Non-pigmented ciliary epithelial cell (primary cell): ENCODE results near the gene CCDC93.
"Not testable (repeated sequence)": the region's sequence is repeated elsewhere in the genome, so short reads cannot be mapped to it uniquely, and the experiment has no call there.

Source experiments
- DNase-seq: peaks from one replicate; pipeline ENCODE4 v3.0.0-alpha.2; 2010; ENCODE audit warnings: low read depth

The CCDC93 gene

GRCh38 chr2:117956036-117956796 lies 57.7 kb downstream of the CCDC93 start:
- DNase-seq = no peak

DNA sequence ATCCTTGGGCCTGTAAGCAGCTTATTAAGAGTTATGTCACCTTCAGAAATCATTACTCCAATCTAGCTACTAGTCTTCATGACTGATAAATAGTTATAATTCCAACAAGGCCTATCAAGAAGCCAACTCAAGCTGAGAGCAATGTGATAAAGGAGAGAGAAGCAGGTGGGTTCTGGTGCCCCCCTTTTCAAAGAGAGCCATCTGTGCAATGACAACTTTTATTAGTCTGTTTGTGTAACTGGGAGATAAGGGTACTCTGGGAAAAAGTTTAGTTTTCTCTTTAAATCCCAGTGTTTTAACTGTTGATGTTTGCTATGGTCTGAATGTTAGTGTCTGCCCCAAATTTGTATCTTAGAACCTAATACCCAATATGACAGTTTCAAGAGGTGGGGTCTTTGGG lies 60.6 kb downstream of the CCDC93 start:
- no peak for DNase-seq

- DNase-seq = no peak
Observed at GRCh38 chr2:117952701-117953100, 61.2 kb downstream of the CCDC93 start.

DNA sequence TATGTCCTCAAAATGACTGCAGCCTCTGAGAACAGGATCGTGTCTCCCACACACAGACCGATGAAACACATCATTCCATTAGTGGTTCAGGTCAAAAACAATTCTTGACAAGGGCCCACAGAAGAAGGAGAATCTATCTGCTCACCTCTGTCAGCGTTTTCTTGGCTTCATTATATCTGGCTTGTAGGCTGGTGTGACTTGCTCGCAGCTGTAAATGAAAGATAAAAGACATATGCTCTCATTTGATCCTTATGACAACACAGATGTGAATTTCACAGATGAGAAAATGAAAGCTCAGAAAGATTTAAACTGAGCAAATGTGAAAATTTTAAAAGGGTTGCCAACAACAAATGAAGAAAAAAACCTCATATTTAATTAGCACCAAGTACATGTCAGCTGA lies 61.6 kb downstream of the CCDC93 start:
- DNase-seq = no peak

DNA sequence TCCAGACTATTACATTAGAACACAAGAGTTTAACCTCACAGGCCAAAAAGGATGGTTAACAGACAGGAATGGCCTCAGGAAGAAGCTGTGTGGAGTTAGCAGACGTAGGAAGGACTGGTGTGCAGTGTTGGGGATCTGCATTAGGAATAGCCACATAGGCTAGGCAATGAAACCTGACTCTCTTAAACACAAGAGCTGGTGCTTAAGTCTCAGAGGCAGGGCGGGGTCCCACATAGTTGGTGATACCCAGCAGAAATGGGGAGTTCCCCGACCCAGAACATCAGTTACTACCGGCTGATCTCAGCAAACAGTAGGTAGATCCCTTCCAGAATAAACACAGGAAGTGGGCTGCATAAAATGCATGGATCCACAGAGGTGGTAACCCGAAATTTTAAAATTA lies 64.1 kb downstream of the CCDC93 start:
- DNase-seq = no peak

DNA sequence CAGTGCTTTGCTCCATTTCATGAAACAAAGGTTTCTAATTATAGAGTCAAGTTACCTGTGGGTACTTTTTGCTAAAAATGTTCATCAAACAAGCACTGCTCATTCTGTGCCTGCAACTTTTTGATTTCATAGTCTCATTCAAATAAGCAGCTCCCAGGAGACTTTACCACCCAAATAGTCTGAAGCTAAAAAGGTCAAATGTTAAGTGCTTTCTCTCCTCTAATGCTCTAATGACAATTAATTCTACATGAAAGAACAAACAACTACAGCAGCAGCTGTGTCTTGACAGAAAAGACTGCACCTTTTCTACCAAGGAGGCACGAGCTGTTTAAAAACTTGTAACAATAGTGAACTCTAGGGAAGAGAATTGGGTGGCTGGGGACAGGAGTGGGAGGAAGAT lies 65.3 kb downstream of the CCDC93 start:
- no peak for DNase-seq

DNA sequence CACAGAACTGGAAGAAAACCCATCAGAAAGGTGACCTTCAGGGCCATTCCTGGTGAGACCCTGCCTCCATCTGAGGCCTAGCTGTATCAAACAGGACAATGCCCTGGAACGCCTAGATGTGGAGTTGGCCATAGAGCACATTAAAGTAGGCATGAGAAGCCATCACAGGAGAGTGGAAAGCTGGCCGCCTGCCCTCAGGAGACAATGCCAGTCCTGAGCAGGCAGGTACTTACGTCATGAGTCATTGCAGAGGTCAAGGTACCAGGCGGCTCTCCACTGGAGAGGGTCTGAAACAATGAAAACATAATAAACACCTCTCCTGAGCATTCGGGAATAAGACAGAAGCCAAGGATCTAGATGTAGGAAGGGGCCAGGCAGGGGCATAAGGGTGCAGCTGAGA lies 68.6 kb downstream of the CCDC93 start:
- no peak for DNase-seq

GRCh38 chr2:117944816-117945215 lies 69.1 kb downstream of the CCDC93 start:
- no peak for DNase-seq

DNA sequence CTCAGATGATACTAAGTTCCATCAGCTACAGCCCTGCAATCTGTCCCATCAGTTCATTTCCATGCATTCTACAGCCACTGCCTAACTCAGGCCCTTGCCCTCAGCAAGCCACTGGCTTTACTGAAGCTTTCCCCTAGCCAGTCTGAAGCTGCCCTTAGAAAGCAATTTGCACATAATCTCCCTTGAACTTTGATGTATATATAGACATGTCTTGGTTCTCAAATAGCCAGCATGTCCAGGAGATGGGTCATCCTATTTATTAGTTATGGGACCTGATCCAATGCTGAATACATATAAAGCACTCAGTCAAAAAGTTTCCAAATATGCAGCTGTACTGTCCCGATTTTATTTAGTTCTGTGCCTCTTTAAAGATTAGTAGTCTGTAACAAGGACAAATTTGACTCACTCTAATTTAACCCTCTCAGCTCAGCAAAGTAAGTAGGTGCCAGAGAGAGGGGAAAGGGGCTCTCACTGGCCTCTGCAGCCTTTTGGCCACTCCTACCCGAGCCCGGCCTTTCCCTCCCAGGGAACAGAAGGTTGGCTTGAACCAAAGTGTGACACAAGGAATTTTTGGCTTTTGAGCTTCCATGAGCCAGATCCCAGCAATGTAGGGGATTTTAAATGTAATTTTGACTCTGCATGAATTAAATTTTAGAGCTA lies 70.7 kb downstream of the CCDC93 start:
- no peak for DNase-seq

GRCh38 chr2:117942551-117942950 lies 71.3 kb downstream of the CCDC93 start:
- no peak for DNase-seq

- DNase-seq = no peak
Observed at GRCh38 chr2:117941693-117942092, 72.2 kb downstream of the CCDC93 start.

GRCh38 chr2:117940436-117940835 lies 73.4 kb downstream of the CCDC93 start:
- DNase-seq = no peak

GRCh38 chr2:117938611-117939010 lies 75.3 kb downstream of the CCDC93 start:
- DNase-seq = no peak

DNA sequence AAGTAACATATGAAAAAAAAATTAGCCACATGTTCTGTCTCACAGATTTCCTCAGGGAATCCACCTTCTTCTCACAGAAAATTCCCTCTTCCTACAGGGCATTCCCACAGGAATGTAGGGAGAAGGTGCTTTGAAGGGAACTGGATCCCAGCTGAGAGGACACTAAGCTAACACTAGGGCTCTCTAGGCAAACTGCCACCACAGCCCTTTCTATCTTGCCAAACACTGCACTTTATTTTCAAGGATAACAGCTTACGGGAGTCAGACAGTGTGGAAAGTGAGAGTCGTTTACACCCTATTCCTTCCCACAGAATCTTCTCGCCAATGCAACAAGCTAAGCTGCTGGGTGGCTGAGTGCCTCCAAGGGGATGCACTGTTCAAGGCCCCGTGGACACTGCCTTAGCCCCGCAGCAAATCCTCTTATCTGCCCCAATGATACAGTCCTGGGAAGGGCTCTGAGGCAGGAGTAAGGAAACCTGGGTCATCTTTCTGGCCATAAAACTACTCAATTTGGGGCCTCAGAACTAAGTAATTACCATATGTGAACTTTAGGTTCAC lies 76.9 kb downstream of the CCDC93 start:
- no peak for DNase-seq

GRCh38 chr2:117935954-117936353 lies 77.9 kb downstream of the CCDC93 start:
- DNase-seq = no peak

DNA sequence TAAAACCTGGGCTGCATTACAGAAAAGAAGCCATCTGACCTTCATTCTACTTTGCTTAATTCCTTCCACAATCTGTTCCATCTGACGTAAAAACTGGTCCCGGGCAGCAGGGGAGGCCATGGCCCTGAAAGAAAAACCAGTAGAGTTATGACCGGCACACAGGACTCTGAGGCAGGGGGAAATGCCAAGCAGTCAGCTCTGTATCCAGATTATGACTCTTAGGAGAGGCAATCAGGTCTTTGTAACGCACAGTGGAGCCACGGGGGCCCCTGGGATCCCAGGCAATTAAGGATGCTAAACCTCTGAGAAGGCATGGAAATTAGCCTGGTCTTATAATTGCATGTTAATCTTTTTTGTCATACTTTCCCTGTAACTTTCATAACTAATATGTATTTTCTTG lies 78.4 kb downstream of the CCDC93 start:
- no peak for DNase-seq

DNA sequence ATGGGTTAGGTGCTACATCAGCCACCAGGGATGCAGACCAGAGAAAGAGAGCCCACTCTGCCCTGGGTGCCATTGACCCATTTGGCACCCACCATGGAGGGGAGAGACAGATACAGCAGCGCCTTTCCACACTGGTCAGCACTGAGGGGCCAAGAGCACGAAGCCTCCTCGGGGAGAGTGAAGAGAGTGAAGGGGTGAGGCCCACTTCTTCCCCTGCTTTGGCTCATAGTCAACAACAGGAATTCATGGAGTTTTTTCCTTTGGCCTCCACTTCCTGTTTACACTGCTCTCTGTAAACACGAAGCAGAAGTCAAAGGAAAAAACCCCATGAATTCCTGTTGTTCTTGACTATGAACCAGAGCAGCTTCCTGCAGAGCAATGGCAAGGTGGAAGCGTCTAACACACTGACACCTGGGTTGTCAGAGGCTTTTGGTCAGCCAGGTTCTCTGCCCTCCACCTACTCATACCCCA lies 80.0 kb downstream of the CCDC93 start:
- DNase-seq = no peak

- no peak for DNase-seq
Observed at GRCh38 chr2:117931978-117932377, 81.9 kb downstream of the CCDC93 start.

DNA sequence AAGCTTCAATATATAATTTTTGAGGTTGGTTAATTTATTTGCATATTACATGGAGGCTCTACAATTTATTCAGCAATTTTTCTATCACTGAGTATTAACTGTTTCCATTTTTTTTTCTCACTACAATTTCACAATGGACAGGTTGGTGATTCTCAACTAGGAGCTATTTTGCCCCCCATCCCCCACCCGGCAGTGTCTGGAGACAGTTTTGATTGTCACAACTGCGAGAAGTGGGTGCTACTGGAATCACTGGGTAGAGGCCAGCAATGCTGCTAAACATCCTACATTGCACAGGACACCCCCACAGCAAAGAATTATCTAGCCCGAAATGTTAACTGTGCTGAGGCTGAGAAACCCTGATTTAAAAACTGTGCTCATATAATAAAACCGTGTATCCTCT lies 82.6 kb downstream of the CCDC93 start:
- no peak for DNase-seq

DNA sequence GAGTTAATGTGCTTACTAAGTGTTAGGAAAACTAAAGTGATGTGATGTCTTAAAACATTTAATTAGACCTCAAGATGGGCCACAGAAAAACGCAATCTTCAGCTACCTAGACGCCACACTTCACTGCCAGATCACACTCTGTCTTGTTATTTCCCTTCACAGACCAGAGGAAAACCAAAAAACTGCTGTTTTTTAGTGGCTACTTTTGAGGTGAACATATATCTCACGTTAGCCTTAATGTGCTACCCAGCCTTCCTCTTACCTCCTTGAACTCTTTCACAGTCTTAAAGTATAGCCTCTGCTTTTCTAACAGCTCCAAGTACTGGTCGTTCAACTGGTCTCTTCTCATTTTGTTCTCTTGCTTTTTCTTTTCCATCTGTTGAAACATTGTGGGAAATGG lies 83.1 kb downstream of the CCDC93 start:
- no peak for DNase-seq

DNA sequence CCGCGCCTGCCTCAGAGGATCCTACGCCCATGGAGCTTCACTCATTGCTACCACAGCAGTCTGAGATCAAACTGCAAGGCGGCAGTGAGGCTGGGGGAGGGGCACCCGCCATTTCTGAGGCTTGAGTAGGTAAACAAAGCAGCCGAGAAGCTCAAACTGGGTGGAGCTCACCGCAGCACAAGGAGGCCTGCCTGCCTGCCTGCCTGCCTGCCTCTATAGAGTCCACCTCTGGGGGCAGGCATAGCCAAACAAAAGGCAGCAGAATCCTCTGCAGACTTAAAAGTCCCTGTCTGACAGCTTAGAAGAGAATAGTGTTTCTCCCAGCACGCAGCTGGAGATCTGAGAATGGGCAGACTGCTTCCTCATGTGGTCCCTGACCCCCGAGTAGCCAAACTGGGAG lies 90.4 kb downstream of the CCDC93 start:
- not testable (repeated sequence) for DNase-seq

DNA sequence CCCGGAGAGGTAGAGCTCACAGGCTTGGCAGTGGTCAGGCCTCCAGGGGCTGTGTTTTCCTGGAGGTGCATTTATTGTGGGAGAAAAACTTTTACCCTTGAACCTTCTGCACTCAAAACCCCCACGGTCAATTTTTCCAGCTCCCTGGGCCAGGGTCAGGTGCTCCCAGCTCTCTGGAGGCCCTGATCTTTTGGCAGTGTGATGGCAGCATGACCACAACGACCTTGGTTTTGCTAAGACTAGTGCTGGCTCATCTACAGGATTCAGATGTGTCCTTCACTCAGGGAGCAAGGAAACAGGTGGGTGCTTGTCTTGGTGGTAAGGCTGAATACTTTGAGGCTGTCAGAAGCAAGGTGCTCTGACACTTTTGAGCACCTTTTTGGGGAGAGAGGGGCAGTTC lies 92.3 kb downstream of the CCDC93 start:
- no peak for DNase-seq

DNA sequence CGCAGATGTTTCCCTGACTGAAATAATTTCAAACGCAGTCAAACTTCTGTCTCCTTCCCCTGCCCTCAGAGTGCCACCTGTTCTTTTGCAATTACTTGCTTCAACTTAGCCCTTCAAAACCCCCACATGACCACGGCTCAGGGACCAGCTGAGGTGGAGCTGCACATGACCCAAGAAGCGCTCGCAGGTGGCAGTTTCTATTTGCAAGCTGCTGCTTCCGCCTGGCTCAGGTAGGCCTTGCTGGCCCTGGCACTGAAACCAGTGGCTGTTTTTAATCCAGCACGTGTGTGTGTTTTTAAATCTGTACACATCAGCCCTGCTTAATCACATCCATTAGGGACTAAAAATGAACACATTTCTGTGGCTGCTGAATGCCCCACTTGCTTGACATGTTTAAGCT lies 95.3 kb downstream of the CCDC93 start:
- no peak for DNase-seq
